Right renal cortex interstitium (tissue), 3 donors: Measurements from ENCODE around the gene EIF4E1B. TPM values are rescaled to one million over a fixed set of nuclear protein-coding genes. Genes with fewer than 3 reads are reported as not detected.
"Not testable (repeated sequence)": the region's sequence is repeated elsewhere in the genome, so short reads cannot be mapped to it uniquely, and the experiment has no call there.

ENCODE experiments used
- DNase-seq, 3 donors: peaks; one replicate each; pipeline ENCODE4 v3.0.0-alpha.2; 2013; ENCODE audit warnings: low read depth in 3 of 3, low spot score in 2 of 3
- polyA plus RNA-seq, 3 donors: library from polyadenylated mRNA; unstranded; fragments of 120-200 nt; gene quantifications; one replicate each; pipeline ENCODE4 v1.2.1, GENCODE V29; 2013; ENCODE audit not compliant: insufficient read length in 3 of 3

EIF4E1B gene
- polyA plus RNA-seq = not detected

GRCh38 chr5:176629853-176630680 lies at the start of gene EIF4E1B, which contains the start of gene SNCB:
TSS of gene EIF4E1B (plus strand) at chr5:176630675. CDS start at chr5:176642788, 12,113 bp downstream.
TSS of gene SNCB (minus strand) at chr5:176630534. CDS start at chr5:176629654, 880 bp downstream.
- DNase-seq = peak in 1 of 3 donors; percentile 33

DNA sequence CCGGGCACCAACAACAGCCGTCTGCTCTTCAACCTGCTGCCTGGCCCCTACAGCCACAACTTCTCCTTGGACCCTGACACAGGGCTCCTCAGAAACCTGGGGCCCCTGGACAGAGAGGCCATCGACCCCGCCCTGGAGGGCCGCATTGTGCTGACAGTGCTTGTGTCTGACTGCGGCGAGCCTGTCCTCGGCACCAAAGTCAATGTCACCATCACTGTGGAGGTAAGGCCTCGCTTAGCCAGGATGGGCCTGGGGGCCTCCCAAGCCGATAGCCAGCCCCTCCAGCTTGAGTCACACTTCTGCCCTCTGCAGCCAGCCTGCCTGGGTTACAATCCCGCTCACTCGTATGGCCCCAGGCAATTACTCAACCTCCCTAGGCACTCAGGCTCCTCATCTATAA lies 49.1 kb upstream of the EIF4E1B start:
- DNase-seq = no peak

- DNase-seq = no peak
Measured at GRCh38 chr5:176583076-176583475, 47.4 kb upstream of the EIF4E1B start.

DNA sequence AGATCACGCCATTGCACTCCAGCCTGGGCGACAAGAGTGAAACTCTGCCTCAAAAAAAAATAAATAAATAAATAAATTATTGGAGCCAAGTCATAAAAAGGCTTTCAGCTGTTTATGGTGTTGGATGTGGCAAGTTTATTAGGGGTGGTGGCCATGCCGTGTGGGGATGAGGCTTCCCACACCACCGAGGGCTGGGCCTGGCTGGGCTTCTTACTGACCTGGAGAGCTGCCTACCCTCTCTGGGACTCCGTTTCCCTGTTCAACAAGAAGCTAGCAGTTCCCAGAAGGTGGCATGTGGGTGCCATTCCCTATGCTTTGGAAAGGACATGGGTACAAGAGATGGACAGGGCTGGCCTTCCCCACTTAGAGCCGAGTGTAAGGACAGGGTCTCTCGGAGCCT lies 43.1 kb upstream of the EIF4E1B start:
- no peak for DNase-seq

- DNase-seq = no peak
Measured at GRCh38 chr5:176588297-176588696, 42.2 kb upstream of the EIF4E1B start.

DNA sequence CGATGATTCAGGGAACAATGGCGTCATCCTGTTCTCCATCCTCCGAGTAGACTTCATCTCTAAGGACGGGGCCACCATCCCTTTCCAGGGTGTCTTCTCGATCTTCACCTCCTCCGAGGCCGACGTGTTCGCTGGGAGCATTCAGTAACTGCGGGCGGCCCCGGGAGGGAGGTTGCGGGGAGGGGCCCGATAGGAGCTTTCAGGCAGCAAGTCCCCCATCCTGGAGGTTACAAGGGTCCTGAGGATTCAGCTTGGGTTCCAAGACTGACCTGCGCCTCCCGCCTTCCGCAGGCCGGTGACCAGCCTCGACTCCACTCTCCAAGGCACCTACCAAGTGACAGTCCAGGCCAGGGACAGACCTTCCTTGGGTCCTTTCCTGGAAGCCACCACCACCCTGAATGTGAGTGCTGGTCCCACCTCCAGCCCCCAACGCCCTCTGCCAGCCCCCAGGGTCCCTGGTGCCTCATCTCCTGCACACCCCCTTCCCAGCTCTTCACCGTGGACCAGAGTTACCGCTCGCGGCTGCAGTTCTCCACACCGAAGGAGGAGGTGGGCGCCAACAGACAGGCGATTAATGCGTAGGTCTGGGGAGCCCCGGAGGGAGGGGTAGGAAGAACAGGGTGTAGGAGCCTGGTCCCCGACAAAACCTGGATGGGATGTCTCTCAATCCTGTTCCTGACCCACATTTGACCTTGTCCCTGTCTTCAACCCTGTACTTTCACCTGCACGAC lies 41.3 kb upstream of the EIF4E1B start:
- no peak for DNase-seq

DNA sequence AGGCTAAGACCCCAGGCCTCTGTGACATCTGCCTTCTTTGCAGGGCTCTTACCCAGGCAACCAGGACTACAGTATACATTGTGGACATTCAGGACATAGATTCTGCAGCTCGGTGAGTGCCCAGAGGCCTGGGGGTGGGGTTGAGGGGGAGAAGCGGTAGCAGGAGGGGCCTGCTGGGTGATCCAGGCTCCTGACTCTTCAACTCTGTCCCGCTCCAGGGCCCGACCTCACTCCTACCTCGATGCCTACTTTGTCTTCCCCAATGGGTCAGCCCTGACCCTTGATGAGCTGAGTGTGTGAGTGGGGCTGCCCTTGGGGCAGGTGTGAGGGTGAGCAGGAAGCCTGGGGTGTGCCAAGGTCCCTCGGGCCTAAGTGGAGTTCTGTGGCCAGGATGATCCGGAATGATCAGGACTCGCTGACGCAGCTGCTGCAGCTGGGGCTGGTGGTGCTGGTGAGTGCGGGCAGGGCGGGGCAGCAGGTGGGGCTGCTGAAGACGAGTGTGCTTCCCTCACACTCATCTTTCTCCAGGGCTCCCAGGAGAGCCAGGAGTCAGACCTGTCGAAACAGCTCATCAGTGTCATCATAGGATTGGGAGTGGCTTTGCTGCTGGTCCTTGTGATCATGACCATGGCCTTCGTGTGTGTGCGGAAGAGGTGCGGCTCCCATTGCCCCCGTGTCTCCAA lies 40.3 kb upstream of the EIF4E1B start:
- DNase-seq = no peak

- not testable (repeated sequence) for DNase-seq
Measured at GRCh38 chr5:176591667-176592066, 38.8 kb upstream of the EIF4E1B start.

GRCh38 chr5:176592573-176592972 lies 37.9 kb upstream of the EIF4E1B start:
- no peak for DNase-seq

GRCh38 chr5:176593273-176593869 lies 37.1 kb upstream of the EIF4E1B start:
- no peak for DNase-seq

DNA sequence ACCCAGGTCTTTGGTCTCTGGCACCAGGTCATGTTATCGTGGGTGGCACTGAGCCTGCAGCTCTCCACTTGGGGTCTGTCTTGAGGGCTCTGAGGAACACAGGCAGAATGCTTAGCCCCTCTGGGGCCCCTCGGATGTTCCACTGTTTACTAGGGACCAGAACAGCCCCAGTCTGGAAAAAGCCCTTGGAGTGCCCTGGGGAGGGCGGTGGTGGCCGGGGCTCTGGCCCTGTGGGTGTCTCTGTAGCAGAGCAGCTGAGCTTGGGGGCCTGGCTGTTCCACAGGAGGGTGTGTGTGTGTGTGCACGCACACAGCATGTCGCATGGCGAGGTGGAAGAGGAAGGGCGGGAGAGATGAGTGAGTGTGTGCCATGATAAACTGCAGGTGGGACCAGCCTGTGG lies 35.9 kb upstream of the EIF4E1B start:
- no peak for DNase-seq

DNA sequence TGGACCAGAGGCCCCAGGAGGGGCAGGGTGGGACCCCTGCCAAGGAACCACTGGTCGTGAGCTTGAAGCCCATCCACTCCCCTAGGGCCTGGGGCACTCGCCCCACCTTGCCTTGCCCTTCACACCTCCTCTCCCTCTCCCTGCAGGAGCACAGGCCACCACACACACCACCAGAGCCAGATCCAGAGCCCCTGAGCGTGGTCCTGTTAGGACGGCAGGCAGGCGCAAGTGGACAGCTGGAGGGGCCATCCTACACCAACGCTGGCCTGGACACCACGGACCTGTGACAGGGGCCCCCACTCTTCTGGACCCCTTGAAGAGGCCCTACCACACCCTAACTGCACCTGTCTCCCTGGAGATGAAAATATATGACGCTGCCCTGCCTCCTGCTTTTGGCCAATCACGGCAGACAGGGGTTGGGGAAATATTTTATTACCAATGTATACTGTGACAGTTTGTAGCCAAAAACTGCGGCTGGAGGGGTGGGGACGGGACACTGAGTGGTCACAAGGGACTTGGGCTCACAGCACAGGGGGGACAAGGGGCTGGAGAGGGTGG lies 35.0 kb upstream of the EIF4E1B start:
- DNase-seq = no peak

GRCh38 chr5:176596069-176596644 lies 34.3 kb upstream of the EIF4E1B start:
- no peak for DNase-seq

DNA sequence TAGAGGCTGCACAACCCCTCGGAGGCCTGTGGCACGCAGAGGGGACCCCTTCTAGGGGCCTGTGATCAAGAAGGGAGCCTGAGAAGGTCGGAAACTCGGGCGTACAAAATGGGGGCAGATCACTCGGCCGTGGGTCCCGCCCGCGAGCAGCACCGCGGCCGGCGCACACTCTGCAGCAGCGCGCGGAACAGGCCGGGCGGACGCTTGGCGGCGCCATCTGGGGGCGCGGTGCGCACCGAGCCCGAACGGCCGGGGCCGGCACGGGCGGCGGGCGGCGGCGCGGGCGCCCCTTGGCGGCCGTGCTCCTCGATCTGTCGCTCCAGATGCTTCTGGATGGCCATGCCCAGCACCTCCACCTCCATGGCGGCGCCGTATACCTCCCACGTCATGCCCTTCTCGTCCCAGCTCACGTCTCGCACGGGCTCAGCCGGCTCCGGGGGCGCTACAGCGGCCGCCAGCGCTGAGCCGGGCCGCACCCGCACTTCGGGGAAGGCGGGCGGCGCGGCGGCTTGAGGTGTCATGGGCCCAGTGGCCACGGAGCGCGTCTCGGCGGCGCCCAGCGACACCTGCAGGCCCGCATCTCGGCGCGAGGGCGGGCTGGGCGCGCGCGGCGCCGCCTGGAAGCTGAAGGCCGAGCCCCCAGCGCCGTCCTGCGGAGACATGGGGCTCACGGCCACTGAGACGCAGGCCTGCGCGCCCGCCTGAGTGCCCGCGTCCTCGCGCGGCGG lies 33.6 kb upstream of the EIF4E1B start:
- peak in 1 of 3 donors; percentile 17 for DNase-seq

DNA sequence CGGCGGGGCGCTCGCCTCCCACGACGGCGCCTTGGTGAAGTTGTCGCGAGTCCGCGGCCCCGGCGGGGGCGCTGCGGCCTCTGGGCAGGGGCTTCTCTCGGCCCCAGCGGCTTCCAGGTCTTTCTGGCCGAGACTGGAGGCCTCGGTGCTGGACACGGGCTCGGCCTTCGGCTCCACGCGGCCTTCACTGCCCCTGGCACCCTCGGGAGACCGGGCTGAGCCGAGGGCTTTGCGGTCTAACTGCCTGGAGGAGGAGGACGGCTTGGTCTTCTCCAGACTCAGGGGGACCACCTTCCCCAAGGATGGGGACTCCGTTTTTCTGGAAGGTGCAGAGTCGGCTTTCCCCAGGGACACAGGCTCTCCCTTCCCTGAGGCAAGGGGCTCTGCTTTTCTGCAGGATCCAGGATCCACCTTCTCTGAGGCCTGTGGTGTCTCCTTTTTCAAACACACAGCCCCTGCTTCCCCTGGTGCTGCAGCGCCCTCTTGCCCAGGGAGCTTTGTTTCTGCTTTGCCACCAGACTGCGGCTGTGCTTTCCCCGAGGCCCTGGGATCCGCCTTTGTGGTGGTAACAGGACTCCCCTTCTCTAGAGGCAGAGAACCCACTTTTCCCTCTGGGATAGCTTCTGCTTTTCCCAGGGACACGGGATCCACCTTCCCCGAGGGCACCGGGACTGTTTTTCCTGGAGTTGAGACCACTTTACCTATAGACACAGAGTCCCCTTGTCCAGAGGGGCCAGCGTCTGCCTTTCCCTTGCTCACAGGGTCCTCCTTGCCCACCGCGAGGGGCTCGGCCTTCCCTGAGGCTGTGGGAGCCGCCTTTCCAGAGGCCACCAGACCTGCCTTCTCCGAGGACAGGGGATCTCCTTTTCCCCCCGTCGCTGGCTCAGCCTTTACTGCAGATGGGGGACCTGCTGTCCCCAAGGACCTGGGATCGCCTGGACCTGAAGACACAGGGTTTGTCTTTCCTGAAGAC lies 32.8 kb upstream of the EIF4E1B start:
- DNase-seq = no peak

DNA sequence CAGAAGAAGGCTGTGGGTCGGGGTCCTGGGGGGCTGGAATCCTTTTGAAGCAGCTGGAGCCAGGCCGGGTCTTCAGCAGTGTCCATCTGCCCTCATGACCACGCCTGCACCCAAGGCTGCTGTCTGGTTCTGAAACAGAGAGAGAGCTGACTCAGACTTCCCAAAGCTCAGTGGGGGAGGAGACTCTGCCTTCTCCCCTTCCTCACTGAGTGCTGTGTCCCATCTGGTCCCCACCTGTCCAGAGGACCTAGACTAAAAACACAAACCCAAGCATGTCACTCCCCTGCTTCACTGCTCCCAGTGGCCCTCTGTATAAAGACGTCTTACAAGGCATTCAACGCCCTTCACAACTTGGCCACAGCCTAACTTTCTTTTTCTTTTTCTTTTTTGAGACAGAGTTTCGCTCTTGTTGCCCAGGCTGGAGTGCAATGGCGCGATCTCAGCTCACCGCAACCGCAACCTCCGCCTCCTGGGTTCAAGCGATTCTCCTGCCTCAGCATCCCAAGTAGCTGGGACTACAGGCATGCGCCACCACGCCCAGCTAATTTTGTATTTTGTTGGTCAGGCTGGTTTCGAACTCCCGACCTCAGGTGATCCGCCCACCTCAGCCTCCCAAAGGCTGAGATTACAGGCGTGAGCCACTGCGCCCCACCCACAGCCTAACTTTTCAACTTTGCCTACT lies 30.6 kb upstream of the EIF4E1B start:
- not testable (repeated sequence) for DNase-seq

GRCh38 chr5:176601901-176602482 lies 28.5 kb upstream of the EIF4E1B start:
- DNase-seq = no peak
